ENCODE measurements around the gene PLCD4.

PLCD4 gene

GRCh38 chr2:218622606-218623365, 15.1 kb downstream of the PLCD4 start:
- DNase-seq = no peak

GRCh38 chr2:218623366-218623705, 15.6 kb downstream of the PLCD4 start:
- DNase-seq = no peak

- DNase-seq = no peak
Observed at GRCh38 chr2:218626369-218626768, 18.7 kb downstream of the PLCD4 start.

- no peak for DNase-seq
Observed at GRCh38 chr2:218627939-218628338, 20.2 kb downstream of the PLCD4 start.

GRCh38 chr2:218631837-218632236, 24.1 kb downstream of the PLCD4 start:
- no peak for DNase-seq

- DNase-seq = no peak
Observed at GRCh38 chr2:218635719-218636118, 28.0 kb downstream of the PLCD4 start.

GRCh38 chr2:218638372-218638771, 30.7 kb downstream of the PLCD4 start:
- DNase-seq = no peak

- DNase-seq = no peak
Observed at GRCh38 chr2:218642121-218642656, 34.5 kb downstream of the PLCD4 start.

- no peak for DNase-seq
Observed at GRCh38 chr2:218642786-218643185, 35.1 kb downstream of the PLCD4 start.

GRCh38 chr2:218643751-218644310, 36.1 kb downstream of the PLCD4 start:
- no peak for DNase-seq

GRCh38 chr2:218644721-218645120, 37.0 kb downstream of the PLCD4 start:
- no peak for DNase-seq

GRCh38 chr2:218645126-218645525, 37.4 kb downstream of the PLCD4 start:
- no peak for DNase-seq

GRCh38 chr2:218648088-218648786, 40.5 kb downstream of the PLCD4 start:
- peak; percentile 38 for DNase-seq

- DNase-seq = no peak
Observed at GRCh38 chr2:218648787-218649100, 41.0 kb downstream of the PLCD4 start.

GRCh38 chr2:218655751-218656150, 48.1 kb downstream of the PLCD4 start:
- no peak for DNase-seq

- peak; percentile 16 for DNase-seq
Observed at GRCh38 chr2:218658671-218659257, 51.1 kb downstream of the PLCD4 start.

- DNase-seq = peak; percentile 90
Observed at GRCh38 chr2:218659258-218659987, 51.7 kb downstream of the PLCD4 start, which contains the start of the genes BCS1L and ZNF142. Gene BCS1L (plus strand): TSS chr2:218659683. CDS start chr2:218660988, 1,305 bp downstream. Gene ZNF142 (minus strand): TSS chr2:218659623. CDS start chr2:218656429, 3,194 bp downstream.

- no peak for DNase-seq
Observed at GRCh38 chr2:218659988-218660358, 52.3 kb downstream of the PLCD4 start.

- DNase-seq = no peak
Observed at GRCh38 chr2:218662377-218662776, 54.7 kb downstream of the PLCD4 start.

- DNase-seq = no peak
Observed at GRCh38 chr2:218662827-218663226, 55.1 kb downstream of the PLCD4 start.

- DNase-seq = no peak
Observed at GRCh38 chr2:218663901-218664300, 56.2 kb downstream of the PLCD4 start.

- no peak for DNase-seq
Observed at GRCh38 chr2:218664653-218665052, 57.0 kb downstream of the PLCD4 start.

Measured in CD4-positive, alpha-beta T cell treated with Interferon gamma for 1 hour (primary cell).